CD4-positive, alpha-beta T cell (primary cell): ENCODE measurements around the gene APOC1. TPM values are rescaled to one million over a fixed set of nuclear protein-coding genes. Genes with fewer than 3 reads are reported as not detected.
A peak's percentile ranks its signal among the peaks of the same experiment; 100 is the strongest.

Experiments used
- ATAC-seq: fragments of 200-7000 bp; cut with Tn5 transposase; one replicate; pipeline ENCODE4 v1.10.0; 2022; ENCODE audit warnings: mild to moderate bottlenecking; ENCODE audit not compliant: poor library complexity
- CTCF ChIA-PET: fragments of 350-600 bp; sonication (Branson Sonifier 250); formaldehyde crosslinking; loops from one replicate; lab custom pipeline; 2021; ENCODE audit warnings: antibody characterized with exemption, inconsistent platforms; lab: Charles Lee
- POLR2A ChIA-PET: fragments of 350-600 bp; sonication (Branson Sonifier 250); formaldehyde crosslinking; loops from one replicate; lab custom pipeline; 2021; ENCODE audit warnings: antibody characterized with exemption, inconsistent platforms; lab: Charles Lee
- DNase-seq, 14 experiments: peaks; one replicate each; pipeline ENCODE4 v3.0.0-alpha.2; 2013 to 2020; ENCODE audit warnings: mixed read lengths in 2 of 14
- H3K27ac ChIP-seq, 2 donors: one replicate each; pipeline versions ENCODE4 v1.5.1 to v1.7.0; 2013; ENCODE audit warnings: low read length in 2 of 2, low read depth in 1 of 2, mild to moderate bottlenecking in 1 of 2
- H3K27me3 ChIP-seq, 2 experiments: 1 replicate in 1 of 2; 2 replicates in 1 of 2; pipeline versions ENCODE4 v1.6.1 to v1.7.0; 2013; ENCODE audit warnings: low read length in 2 of 2, control low read depth in 1 of 2, mild to moderate bottlenecking in 1 of 2, moderate library complexity in 1 of 2; ENCODE audit not compliant: insufficient read depth in 2 of 2, control insufficient read depth in 1 of 2
- H3K36me3 ChIP-seq: one replicate; pipeline ENCODE4 v1.6.1; 2013; ENCODE audit warnings: low read length, control low read depth; ENCODE audit not compliant: insufficient read depth
- H3K4me1 ChIP-seq: one replicate; pipeline ENCODE4 v1.6.1; 2013; ENCODE audit warnings: low read length, control low read depth; ENCODE audit not compliant: insufficient read depth
- H3K4me3 ChIP-seq: one replicate; pipeline ENCODE4 v1.5.1; 2013; ENCODE audit warnings: mild to moderate bottlenecking, low read length, moderate library complexity
- H3K9me3 ChIP-seq, 2 experiments: 1 replicate in 1 of 2; 2 replicates in 1 of 2; pipeline versions ENCODE4 v1.6.1 to v1.7.0; 2013; ENCODE audit warnings: low read length in 2 of 2, mild to moderate bottlenecking in 2 of 2, control low read depth in 1 of 2, moderate library complexity in 1 of 2; ENCODE audit not compliant: control insufficient read depth in 1 of 2, insufficient read depth in 1 of 2
- H3K27ac Mint-ChIP-seq: one replicate; pipeline ENCODE4 v1.8.0; 2020; ENCODE audit warnings: mixed read lengths
- H3K27me3 Mint-ChIP-seq: one replicate; pipeline ENCODE4 v1.8.0; 2021; ENCODE audit warnings: mixed read lengths
- H3K36me3 Mint-ChIP-seq: one replicate; pipeline ENCODE4 v1.8.0; 2021; ENCODE audit warnings: low read depth, mixed read lengths
- H3K4me1 Mint-ChIP-seq: one replicate; pipeline ENCODE4 v1.8.0; 2021; ENCODE audit warnings: low read depth, mixed read lengths
- H3K4me3 Mint-ChIP-seq: one replicate; pipeline ENCODE4 v1.8.0; 2020; ENCODE audit warnings: mild to moderate bottlenecking, mixed read lengths
- H3K9me3 Mint-ChIP-seq: one replicate; pipeline ENCODE4 v1.8.0; 2020; ENCODE audit warnings: mixed read lengths
- intact Hi-C, 2 experiments: fragments of 100-400 bp; cut with DNase I in 1 of 2; cut with micrococcal nuclease in 1 of 2; formaldehyde crosslinking; loops; one replicate each; pipeline versions ENCODE4 v1.15.1 to v1.9.0; 2023 to 2025; cut with DNase I, micrococcal nuclease
- total RNA-seq, 174 experiments: library from RNA in 2 of 174; stranded (reverse) in 2 of 174; gene quantifications; one replicate each; pipeline ENCODE4 v1.2.3 and lab custom pipeline; 2021 to 2026
- TF ChIP-seq, protein P1 (sequence below): fragments of 200-600 bp; IDR thresholded peaks from one replicate; pipeline ENCODE4 v1.8.0; 2022; ENCODE audit warnings: antibody characterized with exemption, mild to moderate bottlenecking

The APOC1 gene
- total RNA-seq, 2 experiments from 2014 or later = not detected

DNA sequence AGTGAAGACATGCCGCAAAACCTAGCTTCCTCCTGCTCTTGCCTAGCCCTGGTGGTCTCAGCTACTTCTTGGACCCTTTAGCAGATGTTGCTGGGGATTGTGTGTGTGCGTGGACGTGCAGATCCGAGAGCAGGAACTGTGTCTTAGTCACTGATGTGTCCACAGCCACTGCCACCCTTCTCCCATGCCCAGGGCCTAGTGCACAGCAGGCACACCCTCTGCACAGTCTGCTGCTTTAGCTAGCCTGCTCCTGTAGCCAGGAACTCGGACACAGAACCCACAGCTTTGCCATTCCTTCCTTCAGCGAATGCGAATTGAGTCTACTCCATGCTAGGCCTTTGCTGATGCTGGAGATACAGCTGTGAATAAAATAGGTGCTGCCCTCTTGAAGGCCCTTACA, 43.1 kb downstream of the APOC1 start:
- peaks cover 49% of the 10 kb centered on the region for H3K4me1 Mint-ChIP-seq
- intact Hi-C loops = loop anchor here in 1 of 2 experiments (5.0 to 10.0 kb wide), 2 partner anchors 135 to 907 kb away; partner anchors contain the start of genes FOXA3, PPP1R37 and SYMPK

DNA sequence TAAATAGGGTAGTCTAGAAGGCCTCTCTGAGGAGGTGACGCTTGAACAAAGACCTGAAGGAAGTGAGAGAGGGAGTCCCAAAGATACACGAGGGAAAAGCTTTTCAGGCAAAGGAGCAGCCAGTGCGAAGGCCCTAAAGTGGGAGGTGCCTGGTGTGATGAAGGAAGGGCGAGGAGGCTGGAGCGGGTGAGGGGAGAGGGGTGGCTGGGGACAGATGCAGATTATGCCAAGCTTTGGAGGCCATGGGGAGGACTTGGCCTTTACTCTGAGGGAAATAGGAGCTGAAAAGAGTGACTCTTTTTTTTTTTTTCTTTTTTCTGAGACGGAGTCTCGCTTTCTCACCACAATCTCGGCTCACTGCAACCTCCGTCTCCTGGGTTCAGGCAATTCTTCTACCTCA, 43.7 kb downstream of the APOC1 start:
- Mint-ChIP-seq H3K4me1 (peaks cover 49% of the 10 kb centered on the region), H3K27me3 (no peaks in the 10 kb centered on the region), H3K27ac (no peak overlapping the region), H3K9me3 (no peaks in the 10 kb centered on the region), H3K4me3 (peak overlapping the region; percentile 1), H3K36me3 (peaks cover 40% of the 10 kb centered on the region)
- Histone ChIP-seq H3K9me3 (no peaks in the 10 kb centered on the region), H3K36me3 (peaks cover 31% of the 10 kb centered on the region), H3K4me1 (peaks cover 46% of the 10 kb centered on the region), H3K27me3 (no peaks in the 10 kb centered on the region), H3K4me3 (no peak overlapping the region), H3K27ac (no peak overlapping the region)
- no peak for ATAC-seq
- TF ChIP-seq, protein P1, sequence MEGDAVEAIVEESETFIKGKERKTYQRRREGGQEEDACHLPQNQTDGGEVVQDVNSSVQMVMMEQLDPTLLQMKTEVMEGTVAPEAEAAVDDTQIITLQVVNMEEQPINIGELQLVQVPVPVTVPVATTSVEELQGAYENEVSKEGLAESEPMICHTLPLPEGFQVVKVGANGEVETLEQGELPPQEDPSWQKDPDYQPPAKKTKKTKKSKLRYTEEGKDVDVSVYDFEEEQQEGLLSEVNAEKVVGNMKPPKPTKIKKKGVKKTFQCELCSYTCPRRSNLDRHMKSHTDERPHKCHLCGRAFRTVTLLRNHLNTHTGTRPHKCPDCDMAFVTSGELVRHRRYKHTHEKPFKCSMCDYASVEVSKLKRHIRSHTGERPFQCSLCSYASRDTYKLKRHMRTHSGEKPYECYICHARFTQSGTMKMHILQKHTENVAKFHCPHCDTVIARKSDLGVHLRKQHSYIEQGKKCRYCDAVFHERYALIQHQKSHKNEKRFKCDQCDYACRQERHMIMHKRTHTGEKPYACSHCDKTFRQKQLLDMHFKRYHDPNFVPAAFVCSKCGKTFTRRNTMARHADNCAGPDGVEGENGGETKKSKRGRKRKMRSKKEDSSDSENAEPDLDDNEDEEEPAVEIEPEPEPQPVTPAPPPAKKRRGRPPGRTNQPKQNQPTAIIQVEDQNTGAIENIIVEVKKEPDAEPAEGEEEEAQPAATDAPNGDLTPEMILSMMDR = no peak
- POLR2A ChIA-PET = no interaction called here
- intact Hi-C loops = loop anchor here in 1 of 2 experiments (5.0 to 10.0 kb wide), 2 partner anchors 134 to 907 kb away; partner anchors contain the start of genes FOXA3, PPP1R37 and SYMPK
- CTCF ChIA-PET = no interaction called here
- DNase-seq = no peak

More for the DNA sequence above, 43.1 kb downstream of the APOC1 start:
- H3K9me3 ChIP-seq = no peaks in the 10 kb centered on the region
- Mint-ChIP-seq H3K27ac (peak overlapping the region; percentile 88), H3K4me3 (peak overlapping the region; percentile 96), H3K36me3 (peaks cover 37% of the 10 kb centered on the region), H3K9me3 (no peaks in the 10 kb centered on the region), H3K27me3 (no peaks in the 10 kb centered on the region)
- no peak for DNase-seq
- no peaks in the 10 kb centered on the region for H3K27me3 ChIP-seq
- TF ChIP-seq, protein P1 = no peak
- ATAC-seq = no peak
- ChIA-PET CTCF (no interaction called here), POLR2A (no interaction called here)
- peaks cover 31% of the 10 kb centered on the region for H3K36me3 ChIP-seq
- peaks cover 46% of the 10 kb centered on the region for H3K4me1 ChIP-seq
- H3K4me3 ChIP-seq = no peak overlapping the region
- peak overlapping the region in 1 of 2 donors; percentile 29 for H3K27ac ChIP-seq

DNA sequence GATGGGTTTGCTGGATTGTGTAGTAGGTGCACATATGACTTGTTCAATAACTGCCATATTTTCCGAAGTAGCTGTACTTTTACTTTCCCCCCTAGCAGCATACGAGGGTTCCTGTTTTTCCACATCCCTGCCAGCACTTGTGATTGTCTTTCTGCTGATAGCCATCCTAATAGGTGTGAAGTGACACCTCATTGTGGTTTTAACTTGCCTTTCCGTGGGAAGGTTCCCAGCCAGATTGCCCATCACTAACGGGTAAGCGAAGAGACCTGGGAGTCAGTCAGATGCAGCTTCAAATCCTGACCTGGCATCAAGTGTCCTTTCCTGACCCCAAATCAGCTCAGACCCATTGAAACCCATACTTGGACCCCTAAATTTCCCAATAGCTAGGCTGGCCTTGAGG, 45.3 kb downstream of the APOC1 start:
- peaks cover 46% of the 10 kb centered on the region for H3K4me1 Mint-ChIP-seq
- ChIA-PET POLR2A (no interaction called here), CTCF (no interaction called here)
- intact Hi-C loops = loop anchor here in 1 of 2 experiments (5.0 to 10.0 kb wide), 2 partner anchors 133 to 905 kb away; partner anchors contain the start of genes FOXA3, PPP1R37 and SYMPK
- H3K27me3 ChIP-seq = no peaks in the 10 kb centered on the region
- peaks cover 32% of the 10 kb centered on the region for H3K4me1 ChIP-seq
- no peak overlapping the region for H3K27ac Mint-ChIP-seq
- H3K27ac ChIP-seq = no peak overlapping the region
- H3K27me3 Mint-ChIP-seq = no peaks in the 10 kb centered on the region
- ATAC-seq (no peak), DNase-seq (no peak)
- H3K36me3 ChIP-seq = peaks cover 41% of the 10 kb centered on the region
- H3K36me3 Mint-ChIP-seq = peaks cover 46% of the 10 kb centered on the region
- TF ChIP-seq, protein P1 = no peak
- no peak overlapping the region for H3K4me3 ChIP-seq
- H3K4me3 Mint-ChIP-seq = peak overlapping the region; percentile 25
- H3K9me3 ChIP-seq = no peaks in the 10 kb centered on the region
- no peaks in the 10 kb centered on the region for H3K9me3 Mint-ChIP-seq
